Common myeloid progenitor, CD34-positive (primary cell): ENCODE results near the gene HOMER1.
A peak's percentile ranks its signal among the peaks of the same experiment; 100 is the strongest.

Experiments
- CTCF ChIA-PET: fragments of 350-600 bp; sonication (Branson Sonifier 250); formaldehyde crosslinking; loops from one replicate; lab custom pipeline; 2021; ENCODE audit warnings: antibody characterized with exemption; lab: Charles Lee
- POLR2A ChIA-PET: fragments of 350-600 bp; sonication (Branson Sonifier 250); formaldehyde crosslinking; loops from one replicate; lab custom pipeline; 2021; ENCODE audit warnings: antibody characterized with exemption; lab: Charles Lee
- DNase-seq, 3 donors: peaks; one replicate each; pipeline versions ENCODE4 v3.0.0 to v3.0.0-alpha.2; 2013
- H3K27ac ChIP-seq, 2 experiments: 1 replicate in 1 of 2; 2 replicates in 1 of 2; pipeline ENCODE4 v1.7.0; 2013; ENCODE audit warnings: inconsistent platforms in 2 of 2, low read length in 2 of 2, mild to moderate bottlenecking in 2 of 2, low read depth in 1 of 2, moderate library complexity in 1 of 2; ENCODE audit not compliant: severe bottlenecking in 2 of 2, insufficient read depth in 1 of 2, poor library complexity in 1 of 2
- H3K27me3 ChIP-seq, 5 experiments: replicated peaks in 2 of 5; 1 replicate in 3 of 5; 2 replicates in 2 of 5; pipeline versions ENCODE4 v1.6.1 to v1.7.0; 2013; ENCODE audit warnings: low read length in 4 of 5, mild to moderate bottlenecking in 2 of 5, moderate library complexity in 2 of 5, inconsistent platforms in 1 of 5; ENCODE audit not compliant: insufficient read depth in 5 of 5, control insufficient read depth in 4 of 5
- H3K36me3 ChIP-seq, 4 experiments: 1 replicate in 2 of 4; 2 replicates in 2 of 4; pipeline versions ENCODE4 v1.6.1 to v1.7.0; 2013; ENCODE audit warnings: low read length in 3 of 4, control low read depth in 1 of 4, mild to moderate bottlenecking in 1 of 4; ENCODE audit not compliant: control insufficient read depth in 4 of 4, insufficient read depth in 4 of 4
- H3K4me1 ChIP-seq, 4 experiments: 1 replicate in 3 of 4; 2 replicates in 1 of 4; pipeline versions ENCODE4 v1.6.1 to v1.7.1; 2013; ENCODE audit warnings: low read length in 3 of 4, mild to moderate bottlenecking in 3 of 4, control low read depth in 1 of 4, inconsistent platforms in 1 of 4, moderate library complexity in 1 of 4; ENCODE audit not compliant: control insufficient read depth in 4 of 4, insufficient read depth in 4 of 4; ENCODE audit errors: control extremely low read depth in 1 of 4
- H3K4me3 ChIP-seq, 7 experiments: 1 replicate in 4 of 7; 2 replicates in 3 of 7; pipeline versions ENCODE4 v1.5.1 to v1.7.0; 2013; ENCODE audit warnings: mild to moderate bottlenecking in 7 of 7, low read length in 6 of 7, moderate library complexity in 6 of 7, inconsistent platforms in 2 of 7, low read depth in 2 of 7, control low read depth in 1 of 7; ENCODE audit not compliant: insufficient read depth in 4 of 7, control insufficient read depth in 1 of 7; ENCODE audit errors: extremely low read depth in 1 of 7
- H3K9me3 ChIP-seq, 5 experiments: 1 replicate in 4 of 5; 2 replicates in 1 of 5; pipeline versions ENCODE4 v1.6.1 to v1.7.1; 2013; ENCODE audit warnings: low read length in 4 of 5, mild to moderate bottlenecking in 2 of 5, inconsistent platforms in 1 of 5, low read depth in 1 of 5, moderate library complexity in 1 of 5; ENCODE audit not compliant: control insufficient read depth in 4 of 5, insufficient read depth in 2 of 5; ENCODE audit errors: control extremely low read depth in 1 of 5
- WGBS: methylation state at CpG from one replicate; pipeline ENCODE4 v1.1.5; 2013; ENCODE audit not compliant: insufficient coverage; 5-methylcytosine and 5-hydroxymethylcytosine counted together

The HOMER1 gene

DNA sequence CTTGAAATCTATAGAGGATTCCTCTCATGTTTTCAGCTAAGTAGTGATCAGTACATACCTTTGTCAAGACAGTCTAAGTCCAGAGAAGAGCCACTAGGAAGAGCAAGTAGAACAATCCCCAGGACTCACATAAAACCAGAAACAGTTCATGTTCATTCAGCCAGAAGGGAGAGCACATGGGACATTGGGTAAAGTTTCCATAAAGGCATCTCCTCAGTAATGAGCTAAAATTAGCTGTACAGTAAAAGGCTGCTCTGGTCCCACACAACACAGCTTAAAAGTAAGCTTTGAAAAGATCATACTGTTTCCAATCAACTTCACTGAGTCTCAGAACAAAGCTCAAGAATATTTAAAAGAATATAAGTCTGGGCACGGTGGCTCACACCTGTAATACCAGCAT lies 32.4 kb downstream of the HOMER1 start:
- CTCF ChIA-PET, result no interaction called here
- 100% methylated on average over 1 of the region's 1 CpG for WGBS

GRCh38 chr5:79480991-79481390 lies 32.9 kb downstream of the HOMER1 start:
- Histone ChIP-seq H3K27me3 (no peaks in the 10 kb centered on the region), H3K9me3 (peaks cover 0 to 3% (median 0%) of the 10 kb centered on the region in 5 experiments), H3K4me3 (no peak overlapping the region), H3K27ac (no peak overlapping the region), H3K36me3 (no peaks in the 10 kb centered on the region), H3K4me1 (no peaks in the 10 kb centered on the region)
- ChIA-PET CTCF (no interaction called here), POLR2A (no interaction called here)
- WGBS, result 100% methylated on average over 2 of the region's 3 CpGs
- DNase-seq, result no peak

More for the DNA sequence above, 32.4 kb downstream of the HOMER1 start:
- Histone ChIP-seq H3K27ac (no peak overlapping the region), H3K9me3 (peaks cover 0 to 3% (median 0%) of the 10 kb centered on the region in 5 experiments), H3K36me3 (no peaks in the 10 kb centered on the region), H3K27me3 (no peaks in the 10 kb centered on the region), H3K4me3 (no peak overlapping the region), H3K4me1 (no peaks in the 10 kb centered on the region)
- POLR2A ChIA-PET, result interaction anchor here (0.5 kb wide), 1 partner anchor 247 kb away, joined by 3 read pairs; no protein-coding TSS in a partner anchor
- no peak for DNase-seq

GRCh38 chr5:79475152-79475466 lies 38.8 kb downstream of the HOMER1 start:
- no peak for DNase-seq
- Histone ChIP-seq H3K27me3 (no peaks in the 10 kb centered on the region), H3K9me3 (no peaks in the 10 kb centered on the region), H3K4me1 (no peaks in the 10 kb centered on the region), H3K27ac (no peak overlapping the region), H3K4me3 (no peak overlapping the region), H3K36me3 (no peaks in the 10 kb centered on the region)
- 100% methylated on average over 1 of the region's 4 CpGs for WGBS
- ChIA-PET CTCF (no interaction called here), POLR2A (no interaction called here)

DNA sequence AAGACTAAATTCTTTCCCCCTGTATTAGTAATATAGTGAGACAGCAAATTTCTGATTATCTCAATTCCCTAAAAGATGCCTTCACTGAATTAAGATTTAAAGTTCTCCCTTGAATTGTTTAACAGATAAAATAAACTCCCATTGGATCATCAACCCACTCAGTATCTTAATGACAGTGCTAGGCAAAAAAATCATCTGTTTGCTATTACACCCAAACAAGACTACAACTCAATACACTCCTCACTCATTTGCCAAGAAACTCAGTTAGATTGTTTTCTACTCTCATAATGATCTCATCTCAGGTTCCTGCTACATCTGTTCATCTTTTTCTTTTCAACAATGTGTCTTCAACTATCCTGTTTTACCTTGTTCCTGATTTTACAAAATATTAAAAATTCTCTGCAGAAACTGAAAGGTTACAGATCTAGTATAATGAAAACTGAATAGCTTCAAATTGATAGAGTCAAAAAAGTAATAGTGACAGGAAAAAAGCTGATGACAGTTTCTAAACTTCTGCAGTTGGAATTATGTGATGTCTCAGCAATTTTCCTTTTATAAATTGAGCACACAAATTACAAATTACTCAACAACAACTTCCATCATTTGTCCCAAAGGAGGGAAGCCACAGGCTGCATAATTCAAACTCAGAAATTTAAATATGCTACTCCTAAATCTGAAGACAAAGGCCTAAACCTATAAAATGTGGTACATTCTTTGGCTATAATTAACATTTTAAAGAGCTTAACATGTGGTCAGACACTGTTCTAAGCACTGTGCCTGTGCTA lies 39.4 kb downstream of the HOMER1 start:
- no peaks in the 10 kb centered on the region for H3K36me3 ChIP-seq
- H3K4me1 ChIP-seq, result no peaks in the 10 kb centered on the region
- DNase-seq, result no peak
- H3K9me3 ChIP-seq, result no peaks in the 10 kb centered on the region
- ChIA-PET POLR2A (no interaction called here), CTCF (no interaction called here)
- no peaks in the 10 kb centered on the region for H3K27me3 ChIP-seq
- H3K27ac ChIP-seq, result no peak overlapping the region
- no peak overlapping the region for H3K4me3 ChIP-seq

DNA sequence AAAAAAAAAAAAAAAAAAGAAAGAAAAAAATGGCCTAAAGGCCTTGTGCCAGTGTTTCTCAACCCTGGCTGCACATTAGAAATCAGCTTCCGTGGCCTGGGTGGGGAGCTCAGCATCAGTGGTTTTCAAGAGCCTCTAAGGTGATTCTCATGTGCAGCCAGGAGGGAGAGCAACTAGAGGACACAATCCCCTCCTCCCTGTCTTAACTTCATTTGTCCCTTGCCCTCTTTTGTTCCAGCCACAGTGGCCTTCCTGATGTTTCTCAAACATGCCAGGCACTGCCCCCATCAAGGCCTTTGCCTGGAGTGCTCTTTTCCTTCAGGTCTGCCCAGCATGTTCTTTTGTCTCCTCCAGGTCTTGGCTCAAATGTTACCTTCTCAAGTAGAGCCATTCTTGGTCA lies 42.4 kb downstream of the HOMER1 start:
- no peaks in the 10 kb centered on the region for H3K4me1 ChIP-seq
- 83% methylated on average over 1 of the region's 1 CpG for WGBS
- POLR2A ChIA-PET, result no interaction called here
- DNase-seq, result no peak
- CTCF ChIA-PET, result interaction anchor here (9.6 kb wide), 1 partner anchor 449 kb away, joined by 82 read pairs; no protein-coding TSS in a partner anchor
- no peak overlapping the region for H3K27ac ChIP-seq
- no peaks in the 10 kb centered on the region for H3K9me3 ChIP-seq
- H3K36me3 ChIP-seq, result no peaks in the 10 kb centered on the region
- no peaks in the 10 kb centered on the region for H3K27me3 ChIP-seq
- no peak overlapping the region for H3K4me3 ChIP-seq

- 100% methylated on average over 1 of the region's 6 CpGs for WGBS
- CTCF ChIA-PET, result interaction anchor here (0.6 to 9.6 kb wide), 6 partner anchors 10 to 442 kb away, joined by 3 to 82 read pairs (median 5); no protein-coding TSS in a partner anchor
Observed at GRCh38 chr5:79464695-79465332, 49.1 kb downstream of the HOMER1 start.

DNA sequence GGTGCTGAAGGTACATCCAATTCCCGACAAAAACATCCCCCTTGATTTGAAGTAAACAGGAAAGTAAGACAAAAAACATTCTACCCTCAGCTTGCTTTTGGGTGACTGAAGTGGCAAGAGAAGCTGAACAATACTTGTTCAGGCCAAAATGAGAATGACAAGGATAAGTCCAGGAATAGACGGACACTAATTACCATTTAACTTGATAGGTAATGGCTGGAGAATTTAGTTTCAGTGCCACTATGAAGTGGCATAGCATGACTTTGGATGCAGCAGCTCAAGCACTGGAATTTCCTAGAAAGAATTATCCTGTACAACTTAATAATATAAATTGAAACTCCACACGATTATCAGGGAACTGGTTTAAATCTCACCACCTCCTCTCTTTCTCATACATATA lies 49.7 kb downstream of the HOMER1 start:
- H3K27ac ChIP-seq, result no peak overlapping the region
- WGBS, result 90% methylated on average over 2 of the region's 3 CpGs
- no peaks in the 10 kb centered on the region for H3K4me1 ChIP-seq
- H3K36me3 ChIP-seq, result no peaks in the 10 kb centered on the region
- no peak overlapping the region for H3K4me3 ChIP-seq
- no peak for DNase-seq
- no peaks in the 10 kb centered on the region for H3K27me3 ChIP-seq
- ChIA-PET POLR2A (no interaction called here), CTCF (interaction anchor here (0.6 to 9.6 kb wide), 8 partner anchors 9 to 442 kb away, joined by 3 to 82 read pairs (median 4); no protein-coding TSS in a partner anchor)
- no peaks in the 10 kb centered on the region for H3K9me3 ChIP-seq

More at GRCh38 chr5:79464695-79465332, 49.1 kb downstream of the HOMER1 start:
- peak; percentile 22 to 51 (median 41) for DNase-seq
- Histone ChIP-seq H3K36me3 (no peaks in the 10 kb centered on the region), H3K9me3 (no peaks in the 10 kb centered on the region), H3K27me3 (no peaks in the 10 kb centered on the region), H3K4me3 (no peak overlapping the region), H3K4me1 (no peaks in the 10 kb centered on the region), H3K27ac (no peak overlapping the region)
- POLR2A ChIA-PET, result no interaction called here
